Ishikawa (cell line): Measurements from ENCODE around the gene JMJD7.

Source experiments
- CEBPB ChIP-seq: IDR thresholded peaks from 2 replicates; pipeline ENCODE4 v1.6.1; 2012
- EGR1 ChIP-seq: IDR thresholded peaks from 2 replicates; pipeline ENCODE4 v1.6.1; 2012
- MAX ChIP-seq: IDR thresholded peaks from 2 replicates; pipeline ENCODE4 v1.6.1; 2012
- RAD21 ChIP-seq: IDR thresholded peaks from 2 replicates; pipeline ENCODE4 v1.6.1; 2012; ENCODE audit warnings: low read depth
- REST ChIP-seq: IDR thresholded peaks from 2 replicates; pipeline ENCODE4 v1.6.1; 2012; ENCODE audit warnings: low read depth, mild to moderate bottlenecking
- TAF1 ChIP-seq: IDR thresholded peaks from 2 replicates; pipeline ENCODE4 v1.6.1; 2012; ENCODE audit warnings: low read depth, mild to moderate bottlenecking
- TCF12 ChIP-seq: IDR thresholded peaks from 2 replicates; pipeline ENCODE4 v1.6.1; 2012; ENCODE audit warnings: low read depth
- USF1 ChIP-seq: IDR thresholded peaks from 2 replicates; pipeline ENCODE4 v1.6.1; 2012
- YY1 ChIP-seq: IDR thresholded peaks from 2 replicates; pipeline ENCODE4 v1.6.1; 2012; ENCODE audit warnings: low read depth

DNA sequence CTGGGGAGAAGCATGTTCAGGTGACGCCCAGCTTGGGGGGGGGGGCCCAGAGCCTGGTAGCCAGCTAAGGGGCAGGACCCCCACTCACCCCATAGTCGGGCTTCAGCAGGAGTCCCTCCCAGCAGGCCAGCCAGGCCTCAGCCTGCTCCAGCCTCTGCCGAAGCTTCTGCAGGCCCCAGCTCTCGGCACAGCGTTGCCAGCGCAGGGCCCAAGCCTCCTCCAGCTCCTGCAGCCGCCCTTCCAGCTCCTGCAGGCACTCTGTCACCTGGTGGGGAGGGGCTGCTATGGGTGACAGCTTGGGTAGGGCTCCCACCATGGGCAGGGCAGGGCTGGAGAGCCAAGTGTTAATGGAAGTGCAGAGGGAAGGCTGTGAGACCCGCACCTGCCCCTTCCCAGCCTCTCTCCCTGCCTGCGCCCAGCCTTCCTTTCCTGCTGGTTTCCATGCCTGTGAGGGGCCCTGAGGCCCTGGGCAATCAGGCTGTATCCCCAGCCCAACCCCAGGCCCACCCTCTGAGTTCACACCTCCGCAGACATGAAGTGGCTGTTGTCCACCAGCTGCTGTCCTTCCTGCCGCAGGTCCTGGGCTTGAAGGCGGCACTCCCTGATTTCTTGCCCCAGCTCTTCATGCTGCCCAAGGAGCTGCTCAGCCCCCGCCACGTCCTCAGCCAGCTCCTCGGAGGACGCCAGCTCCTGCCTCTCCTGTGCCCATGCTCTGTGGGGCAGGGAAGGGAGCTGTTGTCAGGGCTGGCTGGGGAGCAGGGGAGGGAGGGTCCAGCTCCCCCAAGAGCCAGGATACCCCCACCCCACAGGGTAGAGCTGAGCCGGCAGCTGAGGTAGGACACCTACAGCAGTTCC is 25.1 kb downstream of the JMJD7 start:
- TF ChIP-seq TAF1 (no peak), MAX (no peak), RAD21 (no peak), EGR1 (no peak), TCF12 (no peak), USF1 (no peak), CEBPB (no peak), REST (no peak), YY1 (no peak)
